Thyroid gland (tissue), 4 donors: ENCODE data around the gene NFIB. TPM values are rescaled to one million over a fixed set of nuclear protein-coding genes. Genes with fewer than 3 reads are reported as not detected.

Experiments used
- DNase-seq, 2 donors: peaks; one replicate each; pipeline ENCODE4 v3.0.0-alpha.2; 2019
- H3K27ac ChIP-seq, 3 donors: fragments of 200-600 bp; sonication (generic); 1 replicate in 2 of 3; 2 replicates in 1 of 3; pipeline ENCODE4 v1.5.1; 2016 to 2019; ENCODE audit warnings: mild to moderate bottlenecking in 1 of 3, moderate library complexity in 1 of 3
- H3K27me3 ChIP-seq: fragments of 200-600 bp; sonication (generic); one replicate; pipeline ENCODE4 v1.5.1; 2019
- H3K36me3 ChIP-seq, 2 donors: fragments of 200-600 bp; sonication (generic); one replicate each; pipeline ENCODE4 v1.5.1; 2016 to 2019
- H3K4me1 ChIP-seq, 2 donors: fragments of 200-600 bp; sonication (generic); one replicate each; pipeline ENCODE4 v1.5.1; 2017 to 2019
- H3K4me3 ChIP-seq, 3 donors: fragments of 200-600 bp; sonication (generic); replicated peaks in 1 of 3; 1 replicate in 2 of 3; 2 replicates in 1 of 3; pipeline ENCODE4 v1.5.1; 2016; ENCODE audit warnings: mild to moderate bottlenecking in 1 of 3
- H3K9me3 ChIP-seq: fragments of 200-600 bp; sonication (generic); one replicate; pipeline ENCODE4 v1.5.1; 2017
- CTCF ChIP-seq, 6 experiments: fragments of 200-600 bp in 3 of 6; fragments of 450-650 bp in 3 of 6; sonication (generic) in 3 of 6; IDR thresholded peaks; one replicate each; pipeline ENCODE4 v1.5.1; 2016 to 2019; ENCODE audit warnings: antibody characterized with exemption in 6 of 6, mild to moderate bottlenecking in 2 of 6, inconsistent platforms in 1 of 6, moderate library complexity in 1 of 6
- POLR2A ChIP-seq, 2 donors: fragments of 450-650 bp; IDR thresholded peaks; one replicate each; pipeline ENCODE4 v1.6.1; 2017; ENCODE audit warnings: antibody characterized with exemption in 2 of 2, mild to moderate bottlenecking in 2 of 2, moderate library complexity in 1 of 2
- WGBS, 2 donors: methylation state at CpG; one replicate each; pipeline ENCODE4 v1.1.5; 2017; 5-methylcytosine and 5-hydroxymethylcytosine counted together
- intact Hi-C: fragments of 100-400 bp; cut with DNase I; formaldehyde crosslinking; loops from one replicate; pipeline ENCODE4 v1.15.1; 2023
- total RNA-seq, 4 donors: library from RNA; depleted of rRNA; stranded (reverse); fragments of >200 nt; gene quantifications; one replicate each; pipeline ENCODE4 v1.2.3, GENCODE V29; 2016

The NFIB gene
- total RNA-seq, 4 donors from 2014 or later: 57.9 to 144 (median 125) TPM

GRCh38 chr9:14306188-14306587 lies 7.8 kb downstream of the NFIB start:
- H3K27ac ChIP-seq: no peak overlapping the region
- 87 to 88% methylated on average over 6 of the region's 6 CpGs for WGBS, 2 donors
- peaks cover 6 to 7% of the 10 kb centered on the region in 2 donors for H3K36me3 ChIP-seq
- no peak for DNase-seq
- intact Hi-C loops: no loop called here
- H3K9me3 ChIP-seq: no peaks in the 10 kb centered on the region
- H3K27me3 ChIP-seq: no peaks in the 10 kb centered on the region
- no peak overlapping the region for H3K4me3 ChIP-seq
- TF ChIP-seq CTCF (IDR thresholded peaks at IDR 0.05) (no peak), POLR2A (IDR thresholded peaks at IDR 0.05) (no peak)
- H3K4me1 ChIP-seq: peaks cover 0 to 21% of the 10 kb centered on the region in 2 donors

DNA sequence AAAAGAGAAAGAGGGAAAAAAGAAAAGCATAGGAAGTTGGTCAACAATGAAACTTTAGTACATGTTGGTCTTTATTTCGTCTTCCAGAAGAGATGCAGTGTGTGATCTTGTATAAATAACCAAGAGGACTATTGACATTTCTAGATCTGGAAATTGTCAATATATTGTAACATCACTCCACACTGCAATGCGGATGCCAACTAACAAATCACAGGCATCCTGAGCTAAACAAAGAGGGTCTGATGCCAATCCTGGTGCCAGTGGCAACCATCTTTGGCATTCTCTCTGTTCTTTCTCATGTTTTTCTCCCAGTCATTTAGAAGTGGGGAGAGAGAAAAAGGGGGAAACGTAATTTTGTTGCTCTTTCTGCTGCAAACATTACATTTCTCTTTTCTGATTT lies 9.7 kb downstream of the NFIB start:
- intact Hi-C loops: no loop called here
- Histone ChIP-seq H3K9me3 (no peaks in the 10 kb centered on the region), H3K4me1 (peaks cover 0 to 15% of the 10 kb centered on the region in 2 donors), H3K36me3 (peaks cover 6 to 7% of the 10 kb centered on the region in 2 donors), H3K4me3 (no peak overlapping the region), H3K27me3 (no peaks in the 10 kb centered on the region), H3K27ac (no peak overlapping the region)
- TF ChIP-seq POLR2A (IDR thresholded peaks at IDR 0.05) (no peak), CTCF (IDR thresholded peaks at IDR 0.05) (no peak)
- no peak for DNase-seq
- WGBS, 2 donors: 91% methylated on average over 3 of the region's 3 CpGs

- H3K27me3 ChIP-seq: no peaks in the 10 kb centered on the region
- H3K36me3 ChIP-seq: peaks cover 6 to 7% of the 10 kb centered on the region in 2 donors
- DNase-seq: no peak
- WGBS, 2 donors: 93 to 94% methylated on average over 9 of the region's 9 CpGs
- H3K27ac ChIP-seq: no peak overlapping the region
- H3K9me3 ChIP-seq: no peaks in the 10 kb centered on the region
- H3K4me3 ChIP-seq: no peak overlapping the region
- no peak for TF ChIP-seq POLR2A (IDR thresholded peaks at IDR 0.05)
- TF ChIP-seq CTCF (IDR thresholded peaks at IDR 0.05): no peak
- H3K4me1 ChIP-seq: peaks cover 6 to 20% of the 10 kb centered on the region in 2 donors
- intact Hi-C loops: no loop called here
Measured at GRCh38 chr9:14303521-14303920, 10.4 kb downstream of the NFIB start.

- H3K9me3 ChIP-seq: no peaks in the 10 kb centered on the region
- DNase-seq: no peak
- no peak overlapping the region for H3K27ac ChIP-seq
- H3K4me3 ChIP-seq: no peak overlapping the region
- no peak for TF ChIP-seq POLR2A (IDR thresholded peaks at IDR 0.05)
- TF ChIP-seq CTCF (IDR thresholded peaks at IDR 0.05): no peak
- intact Hi-C loops: no loop called here
- WGBS, 2 donors: 87 to 91% methylated on average over 2 of the region's 2 CpGs
- no peaks in the 10 kb centered on the region for H3K27me3 ChIP-seq
- H3K36me3 ChIP-seq: peaks cover 6 to 7% of the 10 kb centered on the region in 2 donors
- peaks cover 6 to 20% of the 10 kb centered on the region in 2 donors for H3K4me1 ChIP-seq
Measured at GRCh38 chr9:14303100-14303499, 10.8 kb downstream of the NFIB start.

- no peak overlapping the region for H3K4me3 ChIP-seq
- no peak overlapping the region for H3K27ac ChIP-seq
- H3K36me3 ChIP-seq: peaks cover 6 to 7% of the 10 kb centered on the region in 2 donors
- H3K9me3 ChIP-seq: no peaks in the 10 kb centered on the region
- H3K4me1 ChIP-seq: peaks cover 6 to 20% of the 10 kb centered on the region in 2 donors
- H3K27me3 ChIP-seq: no peaks in the 10 kb centered on the region
- WGBS, 2 donors: 32 to 51% methylated on average over 4 of the region's 4 CpGs
- intact Hi-C loops: no loop called here
- no peak for DNase-seq
- TF ChIP-seq CTCF (IDR thresholded peaks at IDR 0.05) (no peak), POLR2A (IDR thresholded peaks at IDR 0.05) (no peak)
Measured at GRCh38 chr9:14302405-14302804, 11.5 kb downstream of the NFIB start.
